Activated naive CD4-positive, alpha-beta T cell treated with anti-CD3 and anti-CD28 coated beads for 36 hours (primary cell): ENCODE results near the gene VPS13D. TPM values are rescaled to one million over a fixed set of nuclear protein-coding genes. Genes with fewer than 3 reads are reported as not detected.

Source experiments
- CTCF ChIA-PET: fragments of 350-600 bp; sonication (Branson Sonifier 250); formaldehyde crosslinking; loops from one replicate; lab custom pipeline; 2021; ENCODE audit warnings: antibody characterized with exemption; lab: Charles Lee
- DNase-seq: peaks from one replicate; pipeline ENCODE4 v3.0.0-alpha.2; 2020
- H3K27ac Mint-ChIP-seq: one replicate; pipeline ENCODE4 v1.8.0; 2021; ENCODE audit warnings: mild to moderate bottlenecking, mixed read lengths
- H3K27me3 Mint-ChIP-seq: one replicate; pipeline ENCODE4 v1.8.0; 2021; ENCODE audit warnings: low read depth, mixed read lengths
- H3K36me3 Mint-ChIP-seq: one replicate; pipeline ENCODE4 v1.8.0; 2021; ENCODE audit warnings: low read depth, mixed read lengths
- H3K4me1 Mint-ChIP-seq: one replicate; pipeline ENCODE4 v1.8.0; 2021; ENCODE audit warnings: low read depth, mixed read lengths
- H3K4me3 Mint-ChIP-seq: one replicate; pipeline ENCODE4 v1.8.0; 2021; ENCODE audit warnings: mild to moderate bottlenecking, moderate library complexity, mixed read lengths
- H3K9me3 Mint-ChIP-seq: one replicate; pipeline ENCODE4 v1.8.0; 2021; ENCODE audit warnings: mixed read lengths
- intact Hi-C: fragments of 100-400 bp; cut with micrococcal nuclease; formaldehyde crosslinking; loops from one replicate; pipeline ENCODE4 v1.15.1; 2023
- total RNA-seq, 2 experiments: library from RNA; stranded (reverse); gene quantifications; one replicate each; pipeline ENCODE4 v1.2.3, GENCODE V29; 2021

The VPS13D gene
- total RNA-seq, 2 experiments from 2014 or later: 20.0 to 23.3 TPM

GRCh38 chr1:12473596-12474362 is 243.9 kb downstream of the VPS13D start:
- Mint-ChIP-seq H3K4me1 (peaks cover 89% of the 10 kb centered on the region), H3K4me3 (no peak overlapping the region), H3K27me3 (no peaks in the 10 kb centered on the region), H3K36me3 (peaks cover 5% of the 10 kb centered on the region), H3K9me3 (no peaks in the 10 kb centered on the region), H3K27ac (peak overlapping the region; percentile 98)
- DNase-seq: no peak
- CTCF ChIA-PET: no interaction called here
- intact Hi-C loops: loop anchor here (1.0 to 10.0 kb wide), 11 partner anchors 24 to 409 kb away; partner anchors contain the start of gene TNFRSF8

GRCh38 chr1:12475101-12475500 is 245.3 kb downstream of the VPS13D start:
- no peak for DNase-seq
- Mint-ChIP-seq H3K27me3 (no peaks in the 10 kb centered on the region), H3K9me3 (no peaks in the 10 kb centered on the region), H3K27ac (peak overlapping the region; percentile 69), H3K4me1 (peaks cover 93% of the 10 kb centered on the region), H3K36me3 (peaks cover 5% of the 10 kb centered on the region), H3K4me3 (no peak overlapping the region)
- CTCF ChIA-PET: interaction anchor here (0.6 to 0.9 kb wide), 3 partner anchors 21 to 41 kb away, joined by 3 read pairs; no protein-coding TSS in a partner anchor
- intact Hi-C loops: loop anchor here (10.0 kb wide), 1 partner anchor 410 kb away; the partner anchor contains the start of gene TNFRSF8

- Mint-ChIP-seq H3K27ac (peak overlapping the region; percentile 69), H3K4me3 (no peak overlapping the region), H3K36me3 (peaks cover 5% of the 10 kb centered on the region), H3K4me1 (peaks cover 94% of the 10 kb centered on the region), H3K9me3 (no peaks in the 10 kb centered on the region), H3K27me3 (no peaks in the 10 kb centered on the region)
- intact Hi-C loops: loop anchor here (10.0 kb wide), 1 partner anchor 411 kb away; the partner anchor contains the start of gene TNFRSF8
- CTCF ChIA-PET: interaction anchor here (0.6 to 0.9 kb wide), 3 partner anchors 21 to 42 kb away, joined by 3 read pairs; no protein-coding TSS in a partner anchor
- peak; percentile 26 for DNase-seq
These were observed 245.7 kb downstream of the VPS13D start for GRCh38 chr1:12475530-12475934.

DNA sequence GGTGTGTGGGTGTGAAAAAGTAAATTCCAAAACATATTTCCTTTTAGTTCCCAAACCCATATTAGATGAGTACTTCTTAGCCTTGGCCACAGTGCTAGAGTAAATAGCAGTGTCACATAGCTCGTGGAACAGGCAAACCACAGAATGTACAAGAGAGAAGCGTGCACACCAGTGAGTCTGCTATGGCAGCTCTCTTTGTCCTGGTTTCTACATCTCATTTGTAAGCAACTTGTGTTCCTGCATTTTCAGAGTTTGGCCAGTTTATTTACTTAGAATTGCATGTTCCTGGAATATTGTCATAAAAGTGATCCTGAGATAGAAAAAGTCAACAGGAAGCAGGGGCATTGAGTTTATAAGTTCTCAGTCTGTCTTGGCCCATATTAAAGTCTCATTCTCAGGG is 246.1 kb downstream of the VPS13D start:
- peaks cover 5% of the 10 kb centered on the region for H3K36me3 Mint-ChIP-seq
- CTCF ChIA-PET: interaction anchor here (0.9 kb wide), 1 partner anchor 34 kb away, joined by 3 read pairs; no protein-coding TSS in a partner anchor
- no peaks in the 10 kb centered on the region for H3K27me3 Mint-ChIP-seq
- no peak for DNase-seq
- H3K4me1 Mint-ChIP-seq: peaks cover 97% of the 10 kb centered on the region
- H3K9me3 Mint-ChIP-seq: no peaks in the 10 kb centered on the region
- no peak overlapping the region for H3K4me3 Mint-ChIP-seq
- H3K27ac Mint-ChIP-seq: peak overlapping the region; percentile 69
- intact Hi-C loops: loop anchor here (10.0 kb wide), 1 partner anchor 411 kb away; the partner anchor contains the start of gene TNFRSF8

DNA sequence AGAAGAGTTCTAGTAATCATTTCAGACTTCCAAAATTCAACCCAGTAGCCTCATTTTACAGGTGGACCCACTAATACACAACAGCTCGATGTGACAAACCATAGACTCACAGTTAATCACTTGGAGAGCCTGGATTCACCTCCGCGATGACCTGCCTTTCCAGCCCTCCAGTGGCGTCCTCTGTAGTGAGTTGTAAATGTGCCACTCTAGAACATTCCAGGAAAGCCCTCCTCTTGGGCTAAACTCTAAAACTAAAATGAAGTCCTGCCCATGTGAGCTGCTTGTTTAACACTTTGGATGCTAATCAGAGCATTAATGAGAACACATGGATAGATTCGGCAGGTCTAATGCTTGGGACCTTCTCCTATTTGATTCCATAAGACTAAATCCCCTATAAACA is 247.5 kb downstream of the VPS13D start:
- no peak for DNase-seq
- Mint-ChIP-seq H3K4me1 (peaks cover 98% of the 10 kb centered on the region), H3K9me3 (no peaks in the 10 kb centered on the region), H3K27me3 (no peaks in the 10 kb centered on the region), H3K4me3 (no peak overlapping the region), H3K36me3 (peaks cover 6% of the 10 kb centered on the region), H3K27ac (peak overlapping the region; percentile 48)
- intact Hi-C loops: loop anchor here (10.0 kb wide), 1 partner anchor 413 kb away; the partner anchor contains the start of gene TNFRSF8
- CTCF ChIA-PET: interaction anchor here (0.6 to 1.8 kb wide), 2 partner anchors 33 to 206 kb away, joined by 3 to 6 read pairs; no protein-coding TSS in a partner anchor

- CTCF ChIA-PET: interaction anchor here (0.6 to 1.8 kb wide), 3 partner anchors 10 to 207 kb away, joined by 3 to 6 read pairs (median 6); no protein-coding TSS in a partner anchor
- peaks cover 6% of the 10 kb centered on the region for H3K36me3 Mint-ChIP-seq
- intact Hi-C loops: loop anchor here (1.0 to 10.0 kb wide), 2 partner anchors 140 to 413 kb away; partner anchors contain the start of genes DHRS3 and TNFRSF8
- DNase-seq: peak; percentile 49
- H3K4me3 Mint-ChIP-seq: peak overlapping the region; percentile 59
- no peaks in the 10 kb centered on the region for H3K27me3 Mint-ChIP-seq
- H3K9me3 Mint-ChIP-seq: no peaks in the 10 kb centered on the region
- H3K4me1 Mint-ChIP-seq: peaks cover 90% of the 10 kb centered on the region
- peak overlapping the region; percentile 91 for H3K27ac Mint-ChIP-seq
These were observed 248.2 kb downstream of the VPS13D start for GRCh38 chr1:12477936-12478611.

- intact Hi-C loops: loop anchor here (1.0 to 10.0 kb wide), 2 partner anchors 140 to 414 kb away; partner anchors contain the start of genes DHRS3 and TNFRSF8
- Mint-ChIP-seq H3K4me1 (peaks cover 87% of the 10 kb centered on the region), H3K9me3 (no peaks in the 10 kb centered on the region), H3K4me3 (peak overlapping the region; percentile 59), H3K27ac (peak overlapping the region; percentile 91), H3K36me3 (peaks cover 4% of the 10 kb centered on the region), H3K27me3 (no peaks in the 10 kb centered on the region)
- CTCF ChIA-PET: interaction anchor here (1.3 to 1.8 kb wide), 2 partner anchors 9 to 32 kb away, joined by 6 read pairs; no protein-coding TSS in a partner anchor
- DNase-seq: peak; percentile 60
These were observed 248.8 kb downstream of the VPS13D start for GRCh38 chr1:12478612-12478985.

- DNase-seq: no peak
- Mint-ChIP-seq H3K9me3 (no peaks in the 10 kb centered on the region), H3K27me3 (no peaks in the 10 kb centered on the region), H3K36me3 (peaks cover 7% of the 10 kb centered on the region), H3K4me1 (peaks cover 80% of the 10 kb centered on the region), H3K4me3 (no peak overlapping the region), H3K27ac (peak overlapping the region; percentile 91)
- CTCF ChIA-PET: interaction anchor here (1.3 kb wide), 1 partner anchor 9 kb away, joined by 6 read pairs; no protein-coding TSS in a partner anchor
- intact Hi-C loops: loop anchor here (10.0 kb wide), 1 partner anchor 415 kb away; the partner anchor contains the start of gene TNFRSF8
These were observed 249.5 kb downstream of the VPS13D start for GRCh38 chr1:12479311-12479710.

- H3K27ac Mint-ChIP-seq: peak overlapping the region; percentile 86
- no peak for DNase-seq
- no peaks in the 10 kb centered on the region for H3K9me3 Mint-ChIP-seq
- H3K4me3 Mint-ChIP-seq: no peak overlapping the region
- peaks cover 9% of the 10 kb centered on the region for H3K36me3 Mint-ChIP-seq
- intact Hi-C loops: no loop called here
- CTCF ChIA-PET: interaction anchor here (1.0 kb wide), 1 partner anchor 118 kb away, joined by 4 read pairs; no protein-coding TSS in a partner anchor
- H3K27me3 Mint-ChIP-seq: no peaks in the 10 kb centered on the region
- H3K4me1 Mint-ChIP-seq: peaks cover 73% of the 10 kb centered on the region
These were observed 250.2 kb downstream of the VPS13D start for GRCh38 chr1:12480041-12480440.

DNA sequence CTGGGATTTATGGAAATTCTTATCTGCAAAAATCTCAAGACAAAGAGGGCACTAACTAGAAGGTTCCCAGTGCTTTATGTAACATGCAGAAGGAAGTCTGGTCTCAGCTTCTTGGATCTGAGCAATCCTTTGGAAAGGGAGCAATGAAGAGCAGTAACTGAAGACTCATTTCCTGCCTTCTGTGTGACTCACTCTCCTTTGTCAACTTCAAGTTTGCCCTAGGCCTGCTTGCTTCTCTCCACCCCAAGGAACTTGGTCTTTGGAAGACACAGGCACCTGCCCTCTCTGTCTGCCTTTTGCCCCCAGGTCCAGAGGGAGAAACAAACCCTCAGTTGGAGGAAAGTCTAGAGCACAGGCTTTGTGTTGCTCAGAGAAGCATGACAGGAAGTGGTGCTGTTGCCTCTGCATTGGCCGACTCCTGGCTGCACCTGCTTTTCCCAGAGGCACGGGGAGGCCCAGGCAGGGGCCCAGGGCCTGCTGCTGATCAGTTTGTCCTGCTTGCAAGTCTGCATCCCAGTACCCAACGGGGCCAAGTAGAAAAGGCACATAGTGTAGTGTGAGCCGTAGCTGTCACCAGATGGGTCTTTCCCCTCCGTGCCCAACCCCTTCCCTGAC is 251.0 kb downstream of the VPS13D start:
- Mint-ChIP-seq H3K9me3 (no peaks in the 10 kb centered on the region), H3K27me3 (no peaks in the 10 kb centered on the region), H3K4me3 (no peak overlapping the region), H3K4me1 (peaks cover 65% of the 10 kb centered on the region), H3K27ac (peak overlapping the region; percentile 86), H3K36me3 (peaks cover 13% of the 10 kb centered on the region)
- DNase-seq: peak; percentile 68
- intact Hi-C loops: no loop called here
- CTCF ChIA-PET: interaction anchor here (0.6 to 1.0 kb wide), 2 partner anchors 118 kb away, joined by 4 read pairs; no protein-coding TSS in a partner anchor

DNA sequence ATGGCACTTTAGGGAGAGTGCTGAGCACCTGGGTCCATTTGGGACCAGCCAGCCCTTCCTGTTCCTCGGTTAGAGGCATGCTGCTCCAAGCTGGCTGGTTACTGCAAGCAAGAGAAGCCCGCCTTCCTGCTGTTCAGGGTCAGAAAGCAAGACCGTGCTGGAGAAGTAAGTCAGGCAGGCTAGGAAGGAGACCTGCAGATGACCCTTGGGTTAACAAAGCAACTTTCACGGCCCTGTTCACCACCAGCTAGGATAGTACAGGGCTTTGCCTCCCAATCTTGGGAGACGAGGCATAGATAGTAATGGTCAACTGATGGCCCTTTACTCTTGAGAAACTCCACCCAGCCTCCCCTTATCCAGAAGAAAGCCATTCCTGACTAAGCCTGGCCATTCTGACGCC is 252.1 kb downstream of the VPS13D start:
- peaks cover 17% of the 10 kb centered on the region for H3K36me3 Mint-ChIP-seq
- no peaks in the 10 kb centered on the region for H3K27me3 Mint-ChIP-seq
- H3K4me3 Mint-ChIP-seq: no peak overlapping the region
- no peak overlapping the region for H3K27ac Mint-ChIP-seq
- CTCF ChIA-PET: no interaction called here
- peaks cover 56% of the 10 kb centered on the region for H3K4me1 Mint-ChIP-seq
- no peak for DNase-seq
- intact Hi-C loops: no loop called here
- no peaks in the 10 kb centered on the region for H3K9me3 Mint-ChIP-seq
